Measurements from ENCODE around the gene HEXIM2. TPM values are rescaled to one million over a fixed set of nuclear protein-coding genes. Genes with fewer than 3 reads are reported as not detected.
A peak's percentile ranks its signal among the peaks of the same experiment; 100 is the strongest.

The HEXIM2 gene
- total RNA-seq (2022) = 5.1 and 7.7 TPM in 2 replicates
- percentile 32 among the genes with signal in this experiment for Bru-seq, nascent RNA
- percentile 25 among the genes with signal in this experiment for BruChase-seq, experiment 1, labeled RNA remaining after a 6-hour chase
- BruChase-seq, experiment 2, labeled RNA remaining after a 2-hour chase = percentile 33 among the genes with signal in this experiment
- long read RNA-seq, partial matches to known transcripts = 2 of 6 reads
- long read RNA-seq, other reads (novel, unspliced or antisense) = 2 of 6 reads

DNA sequence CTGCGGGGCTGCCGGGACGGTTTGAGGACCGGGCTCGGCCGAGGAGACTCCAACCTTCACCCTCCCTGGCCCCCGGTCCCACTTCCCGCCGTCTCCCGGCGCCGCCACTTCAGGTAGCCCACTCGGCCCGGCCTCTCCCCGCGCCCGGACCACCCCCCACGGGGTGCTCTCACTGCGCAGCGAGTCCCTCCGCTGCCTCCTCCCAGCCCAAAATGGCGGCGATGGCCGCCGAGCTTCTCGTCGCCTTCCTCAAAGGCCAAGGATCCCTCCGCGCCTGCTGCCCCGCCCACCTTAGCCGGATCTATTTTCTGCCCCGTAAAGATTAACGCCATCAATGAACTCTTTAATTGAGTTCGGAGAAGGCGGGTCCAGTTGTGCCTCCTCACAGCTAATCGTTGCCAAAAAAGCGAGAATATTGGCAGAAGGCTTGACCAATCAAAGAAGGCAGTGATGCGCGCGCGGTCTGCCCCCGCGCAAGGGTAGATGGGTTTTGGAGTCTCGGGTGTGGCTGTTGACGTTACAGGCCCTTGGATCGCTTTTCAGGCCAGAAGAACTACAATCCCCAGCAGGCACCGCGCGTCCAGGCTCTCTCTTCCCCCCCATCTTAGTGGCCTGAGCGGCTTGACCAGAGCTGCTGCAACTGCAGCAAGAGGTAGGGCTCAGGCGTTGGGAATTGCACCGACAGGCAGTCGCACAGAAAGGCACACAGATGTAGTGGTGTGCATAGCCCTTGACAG is at the start of gene HEXIM2:
TSS of gene HEXIM2 (plus strand) at position 588 of the 737 bp plus-strand sequence. CDS start 919 bp downstream, outside the sequence.
- DNase-seq (ENCODE audit: unreplicated experiment) = peak; percentile 100

GRCh38 chr17:45112559-45113423 is 48.9 kb upstream of the HEXIM2 start:
- peaks cover 56% of the 10 kb centered on the region for H3K36me3 Mint-ChIP-seq (ENCODE audit: insufficient read depth, unreplicated experiment)
- BruUV-seq (replicated peaks) = no TSS peak
- no peaks in the 10 kb centered on the region for H3K4me1 Mint-ChIP-seq (ENCODE audit: insufficient read depth, unreplicated experiment)
- H3K27me3 Mint-ChIP-seq (ENCODE audit: insufficient read depth, unreplicated experiment) = no peaks in the 10 kb centered on the region
- H3K9me3 Mint-ChIP-seq (ENCODE audit: unreplicated experiment) = no peaks in the 10 kb centered on the region
- no peak overlapping the region for H3K27ac Mint-ChIP-seq (ENCODE audit: low read depth, unreplicated experiment)
- CTCF ChIA-PET = interaction anchor here (1.1 to 1.4 kb wide), 3 partner anchors 14 to 85 kb away, joined by 3 to 4 read pairs (median 4); no protein-coding TSS in a partner anchor
- H3K4me3 Mint-ChIP-seq (ENCODE audit: unreplicated experiment) = no peak overlapping the region
- no peak for TF ChIP-seq CTCF (IDR thresholded peaks at IDR 0.05; ENCODE audit: unreplicated experiment)
- POLR2A ChIA-PET = interaction anchor here (0.7 to 1.7 kb wide), 2 partner anchors 11 to 188 kb away, joined by 4 read pairs; no protein-coding TSS in a partner anchor
- no peak for DNase-seq (ENCODE audit: unreplicated experiment)
- intact Hi-C loops (cut with micrococcal nuclease) = no loop called here

More for the DNA sequence above, at the start of gene HEXIM2:
- ChIA-PET POLR2A (interaction anchor here (0.6 to 21.2 kb wide), 32 partner anchors 10 to 1037 kb away, joined by 3 to 1083 read pairs (median 4); partner anchors contain the start of genes ACBD4, DCAKD, HEXIM1 and MAP3K14), CTCF (interaction anchor here (0.6 to 7.0 kb wide), 8 partner anchors 11 to 110 kb away, joined by 3 to 83 read pairs (median 10); partner anchors contain the start of genes ACBD4, DCAKD and HEXIM1)
- no peak for TF ChIP-seq CTCF (IDR thresholded peaks at IDR 0.05; ENCODE audit: unreplicated experiment)
- intact Hi-C loops (cut with micrococcal nuclease) = loop anchor here (1.0 kb wide), 2 partner anchors 10 to 13 kb away; partner anchors contain the start of gene HEXIM1
- Mint-ChIP-seq H3K9me3 (ENCODE audit: unreplicated experiment) (no peaks in the 10 kb centered on the region), H3K27ac (ENCODE audit: low read depth, unreplicated experiment) (peak within 1 kb of the TSS; percentile 99), H3K36me3 (ENCODE audit: insufficient read depth, unreplicated experiment) (peaks cover 37% of the 10 kb centered on the region), H3K4me3 (ENCODE audit: unreplicated experiment) (peak within 1 kb of the TSS; percentile 98), H3K27me3 (ENCODE audit: insufficient read depth, unreplicated experiment) (no peaks in the 10 kb centered on the region), H3K4me1 (ENCODE audit: insufficient read depth, unreplicated experiment) (peaks cover 18% of the 10 kb centered on the region)
- no TSS peak for BruUV-seq (replicated peaks)

DNA sequence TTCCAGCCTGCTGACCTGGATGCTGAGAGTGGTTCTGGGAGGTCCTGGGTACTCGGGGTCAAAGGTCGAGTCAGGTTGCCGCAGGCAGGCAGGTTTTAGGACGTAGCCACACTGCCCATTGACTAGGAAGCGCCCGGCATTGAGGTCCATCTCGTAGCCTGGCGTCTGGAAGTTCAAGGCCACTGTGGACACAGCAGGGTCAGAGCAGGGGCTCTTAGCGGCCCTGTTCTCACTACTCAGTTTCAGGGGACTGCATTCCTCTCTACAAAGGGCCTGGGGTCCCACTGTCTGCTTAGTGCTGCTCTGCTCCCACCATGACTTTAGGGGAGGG is 48.3 kb upstream of the HEXIM2 start:
- no peaks in the 10 kb centered on the region for H3K27me3 Mint-ChIP-seq (ENCODE audit: insufficient read depth, unreplicated experiment)
- ChIA-PET POLR2A (interaction anchor here (0.7 kb wide), 1 partner anchor 187 kb away, joined by 4 read pairs; no protein-coding TSS in a partner anchor), CTCF (no interaction called here)
- BruUV-seq (replicated peaks) = no TSS peak
- H3K4me3 Mint-ChIP-seq (ENCODE audit: unreplicated experiment) = no peak overlapping the region
- intact Hi-C loops (cut with micrococcal nuclease) = no loop called here
- TF ChIP-seq CTCF (IDR thresholded peaks at IDR 0.05; ENCODE audit: unreplicated experiment) = no peak
- peaks cover 57% of the 10 kb centered on the region for H3K36me3 Mint-ChIP-seq (ENCODE audit: insufficient read depth, unreplicated experiment)
- no peak overlapping the region for H3K27ac Mint-ChIP-seq (ENCODE audit: low read depth, unreplicated experiment)
- no peak for DNase-seq (ENCODE audit: unreplicated experiment)
- H3K4me1 Mint-ChIP-seq (ENCODE audit: insufficient read depth, unreplicated experiment) = no peaks in the 10 kb centered on the region
- no peaks in the 10 kb centered on the region for H3K9me3 Mint-ChIP-seq (ENCODE audit: unreplicated experiment)

Measured in MCF 10A (cell line).